Measurements from ENCODE around the gene WSCD2. TPM values are rescaled to one million over a fixed set of nuclear protein-coding genes. Genes with fewer than 3 reads are reported as not detected.

The WSCD2 gene
- total and polyA plus RNA-seq, 2 donors (not counting 3 experiments of a cell fraction or from before 2014, with no cell fraction given): not detected

GRCh38 chr12:108277613-108278012, 148.5 kb downstream of the WSCD2 start:
- H3K27ac ChIP-seq (ENCODE audit: insufficient read depth, low read depth, low read length): no peak overlapping the region
- no peak overlapping the region for H2AFZ ChIP-seq (ENCODE audit: low read depth, low read length)
- ChIA-PET POLR2A (no interaction called here), CTCF (no interaction called here)
- BruUV-seq (replicated peaks): no TSS peak
- dilution Hi-C loops (cut with MboI; ENCODE audit: extremely low pct_ligation_motif_present, low sequenced_read_pairs) (no loop called here), intact Hi-C loops (cut with micrococcal nuclease) (no loop called here)
- TF ChIP-seq POLR2A (IDR thresholded peaks at IDR 0.05; ENCODE audit: low read depth, low read length) (no peak), MYC (IDR thresholded peaks at IDR 0.05; ENCODE audit: low read depth, low read length) (no peak), FOS (IDR thresholded peaks at IDR 0.05; ENCODE audit: borderline replicate concordance, insufficient read depth, low read length) (no peak), JUN (IDR thresholded peaks at IDR 0.05; ENCODE audit: borderline replicate concordance, insufficient read depth, insufficient read length, low read depth) (no peak), GATA2 (IDR thresholded peaks at IDR 0.05; ENCODE audit: insufficient read depth, insufficient read length, low read depth, low read length) (no peak), CTCF (IDR thresholded peaks at IDR 0.05; ENCODE audit: extremely low read depth in 1 of 2, insufficient read depth in 1 of 2, low read depth in 1 of 2, low read length in 2 of 2) (no peak), MAX (IDR thresholded peaks at IDR 0.05; ENCODE audit: insufficient read depth, insufficient read length) (no peak), EZH2 (IDR thresholded peaks at IDR 0.05; ENCODE audit: borderline replicate concordance, low read depth, low read length, severe bottlenecking) (no peak), POLR2AphosphoS5 (IDR thresholded peaks at IDR 0.05; ENCODE audit: insufficient read depth, low read depth, low read length) (no peak)
- H3K9me3 ChIP-seq (replicated peaks; ENCODE audit: control insufficient read depth, insufficient read depth, low read length): no peaks in the 10 kb centered on the region
- no peak overlapping the region for H3K9ac ChIP-seq (replicated peaks; ENCODE audit: extremely low read depth, insufficient read depth, low read length)
- H3K79me2 ChIP-seq (ENCODE audit: control insufficient read depth, insufficient read depth, low read length): no peaks in the 10 kb centered on the region
- no peaks in the 10 kb centered on the region for H3K36me3 ChIP-seq (ENCODE audit: control insufficient read depth in 2 of 2, extremely low read depth in 1 of 2, insufficient read depth in 2 of 2, low read length in 2 of 2)
- DNase-seq (ENCODE audit: low read depth, low spot score) (no peak), FAIRE-seq (no peak)
- no peaks in the 10 kb centered on the region for H3K27me3 ChIP-seq (ENCODE audit: control insufficient read depth in 2 of 2, insufficient read depth in 2 of 2, low read length in 2 of 2)
- no peaks in the 10 kb centered on the region for H3K9me1 ChIP-seq (replicated peaks; ENCODE audit: control insufficient read depth, extremely low read depth, insufficient read depth, low read length)
- no peaks in the 10 kb centered on the region for H4K20me1 ChIP-seq (replicated peaks; ENCODE audit: control insufficient read depth, extremely low read depth, insufficient read depth, low read length)
- H3K4me2 ChIP-seq (ENCODE audit: insufficient read depth, low read length): no peak overlapping the region
- no peak overlapping the region for H3K4me3 ChIP-seq (replicated peaks in 1 of 3; ENCODE audit: insufficient read depth in 1 of 3, low read depth in 1 of 3, low read length in 3 of 3)
- H3K4me1 ChIP-seq (ENCODE audit: control insufficient read depth, extremely low read depth, insufficient read depth, low read length): peaks cover 3% of the 10 kb centered on the region
